Keratinocyte (primary cell): ENCODE results near the gene EPHB1. TPM values are rescaled to one million over a fixed set of nuclear protein-coding genes. Genes with fewer than 3 reads are reported as not detected.

Experiments used
- DNase-seq: peaks from one replicate; pipeline ENCODE4 v3.0.0-alpha.2; 2011; ENCODE audit warnings: low read depth, missing footprints, low spot score
- FAIRE-seq: peaks from 2 replicates; lab custom pipeline; 2011; peaks lifted over from hg19 to GRCh38; lab: Jason Lieb, UNC
- H2AFZ ChIP-seq: 2 replicates; pipeline ENCODE4 v1.6.0; 2012; ENCODE audit warnings: low read length, control low read depth, inconsistent platforms; ENCODE audit not compliant: control insufficient read depth
- H3K27ac ChIP-seq: 2 replicates; pipeline ENCODE4 v1.5.1; 2011; ENCODE audit warnings: low read length; ENCODE audit not compliant: control insufficient read depth, insufficient read depth
- H3K27me3 ChIP-seq: 3 replicates; pipeline ENCODE4 v1.6.0; 2011; ENCODE audit warnings: low read length; ENCODE audit not compliant: control insufficient read depth, insufficient read depth; ENCODE audit errors: extremely low read depth
- H3K36me3 ChIP-seq, 2 experiments: 2 replicates in 1 of 2; 3 replicates in 1 of 2; pipeline ENCODE4 v1.5.1; 2011; ENCODE audit warnings: low read length in 2 of 2, mild to moderate bottlenecking in 1 of 2; ENCODE audit not compliant: control insufficient read depth in 2 of 2, insufficient read depth in 2 of 2; ENCODE audit errors: extremely low read depth in 1 of 2
- H3K4me1 ChIP-seq: 3 replicates; pipeline ENCODE4 v1.5.1; 2011; ENCODE audit warnings: low read length; ENCODE audit not compliant: control insufficient read depth, insufficient read depth; ENCODE audit errors: extremely low read depth
- H3K4me2 ChIP-seq: 3 replicates; pipeline ENCODE4 v1.6.0; 2011; ENCODE audit warnings: low read depth, low read length; ENCODE audit not compliant: control insufficient read depth, insufficient read depth; ENCODE audit errors: extremely low read depth
- H3K4me3 ChIP-seq, 3 experiments: fragments of 200-600 bp in 1 of 3; sonication (generic) in 1 of 3; 2 replicates in 2 of 3; 3 replicates in 1 of 3; pipeline ENCODE4 v1.5.1; 2011 to 2016; ENCODE audit warnings: low read length in 3 of 3, mild to moderate bottlenecking in 3 of 3, control low read depth in 2 of 3, inconsistent platforms in 1 of 3, low read depth in 1 of 3, mixed read lengths in 1 of 3, mixed run types in 1 of 3, moderate library complexity in 1 of 3; ENCODE audit not compliant: control insufficient read depth in 2 of 3, insufficient read depth in 2 of 3; ENCODE audit errors: extremely low read depth in 1 of 3
- H3K79me2 ChIP-seq: 2 replicates; pipeline ENCODE4 v1.6.0; 2012; ENCODE audit warnings: low read length; ENCODE audit not compliant: control insufficient read depth, insufficient read depth
- H3K9ac ChIP-seq: 3 replicates; pipeline ENCODE4 v1.6.0; 2011; ENCODE audit warnings: low read length; ENCODE audit not compliant: control insufficient read depth, insufficient read depth; ENCODE audit errors: extremely low read depth
- H3K9me1 ChIP-seq: 3 replicates; pipeline ENCODE4 v1.6.0; 2011; ENCODE audit warnings: low read length; ENCODE audit not compliant: control insufficient read depth, insufficient read depth; ENCODE audit errors: extremely low read depth
- H3K9me3 ChIP-seq: 2 replicates; pipeline ENCODE4 v1.5.1; 2012; ENCODE audit warnings: low read depth, low read length; ENCODE audit not compliant: control insufficient read depth
- H4K20me1 ChIP-seq: 3 replicates; pipeline ENCODE4 v1.6.0; 2011; ENCODE audit warnings: low read length; ENCODE audit not compliant: control insufficient read depth, insufficient read depth; ENCODE audit errors: extremely low read depth
- CTCF ChIP-seq, 3 experiments: IDR thresholded peaks in 1 of 3; conservative IDR thresholded peaks in 1 of 3; optimal IDR thresholded peaks in 1 of 3; 2 replicates in 2 of 3; 3 replicates in 1 of 3; pipeline versions ENCODE3 to v1.5.1; 2011; ENCODE audit warnings: low read length in 3 of 3, mild to moderate bottlenecking in 3 of 3, moderate library complexity in 2 of 3, control low read depth in 1 of 3, inconsistent platforms in 1 of 3; ENCODE audit not compliant: insufficient read depth in 2 of 3; ENCODE audit errors: extremely low read depth in 1 of 3
- EZH2 ChIP-seq: IDR thresholded peaks from one replicate; pipeline ENCODE4 v1.6.1; 2012; ENCODE audit warnings: inconsistent platforms, mild to moderate bottlenecking, low read length, moderate library complexity
- dilution Hi-C: fragments of 300-500 bp; cut with MboI; formaldehyde crosslinking; loops from one replicate; pipeline ENCODE4 v1.7.0; 2020; ENCODE audit warnings: low sequenced_read_pairs; ENCODE audit not compliant: extremely low pct_ligation_motif_present
- polyA plus RNA-seq, 5 experiments: library from polyadenylated mRNA; depleted of rRNA in 3 of 5; stranded (reverse) in 3 of 5; stranded (forward) in 1 of 5; unstranded in 1 of 5; fragments of >200 nt; gene quantifications; 1 replicate in 1 of 5; 2 replicates in 3 of 5; 3 replicates in 1 of 5; pipeline versions ENCODE4 v1.2.1 to v1.2.3, GENCODE V29; 2011 to 2012; ENCODE audit warnings: missing spikeins in 2 of 5, low read depth in 1 of 5, low replicate concordance in 1 of 5

EPHB1 gene
- polyA plus RNA-seq, 1 donor (not counting 4 experiments of a cell fraction or from before 2014, with no cell fraction given): 0.01 TPM

DNA sequence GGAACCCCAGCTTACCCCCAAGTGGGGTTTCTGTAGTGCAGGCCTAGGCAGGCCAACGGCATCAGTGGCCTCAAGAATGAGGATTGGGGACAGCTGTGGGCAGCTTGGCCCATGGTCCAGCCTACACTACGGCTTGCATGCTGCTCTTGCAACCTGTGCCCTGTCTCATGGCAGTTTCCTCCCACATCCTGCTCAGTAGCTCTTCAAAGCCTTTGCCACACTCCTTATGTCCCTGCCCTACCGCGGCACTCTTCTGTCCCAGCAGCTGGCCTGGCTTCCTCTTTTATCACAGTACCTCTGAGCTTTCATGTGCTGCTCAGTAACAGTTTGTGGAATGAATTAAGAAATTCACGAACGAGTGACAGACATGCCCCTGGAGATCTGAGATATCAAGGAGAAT, 431.0 kb downstream of the EPHB1 start:
- dilution Hi-C loops: no loop called here
- no peak for FAIRE-seq

GRCh38 chr3:135228201-135228600, 433.1 kb downstream of the EPHB1 start:
- Histone ChIP-seq H3K9me1 (no peaks in the 10 kb centered on the region), H4K20me1 (no peaks in the 10 kb centered on the region), H3K4me3 (no peak overlapping the region), H2AFZ (no peak overlapping the region), H3K36me3 (no peaks in the 10 kb centered on the region), H3K4me1 (no peaks in the 10 kb centered on the region), H3K27me3 (no peaks in the 10 kb centered on the region), H3K27ac (no peak overlapping the region), H3K9ac (no peak overlapping the region), H3K4me2 (no peak overlapping the region), H3K79me2 (no peaks in the 10 kb centered on the region), H3K9me3 (no peaks in the 10 kb centered on the region)
- DNase-seq (no peak), FAIRE-seq (no peak)
- TF ChIP-seq EZH2 (no peak), CTCF (optimal IDR thresholded peaks at IDR 0.05 in 1 of 3, IDR thresholded peaks at IDR 0.05 in 1 of 3, conservative IDR thresholded peaks at IDR 0.05 in 1 of 3; ENCODE audit: extremely low read depth in 1 of 3, insufficient read depth in 2 of 3, low read length in 3 of 3) (no peak)
- dilution Hi-C loops: no loop called here

More for the DNA sequence above, 431.0 kb downstream of the EPHB1 start:
- no peak for DNase-seq
- no peak for TF ChIP-seq CTCF (optimal IDR thresholded peaks at IDR 0.05 in 1 of 3, IDR thresholded peaks at IDR 0.05 in 1 of 3, conservative IDR thresholded peaks at IDR 0.05 in 1 of 3; ENCODE audit: extremely low read depth in 1 of 3, insufficient read depth in 2 of 3, low read length in 3 of 3)
- H3K4me2 ChIP-seq: no peak overlapping the region
- H3K9me3 ChIP-seq: no peaks in the 10 kb centered on the region
- no peaks in the 10 kb centered on the region for H3K4me1 ChIP-seq
- no peak overlapping the region for H3K4me3 ChIP-seq
- H3K36me3 ChIP-seq: no peaks in the 10 kb centered on the region
- H3K27me3 ChIP-seq: no peaks in the 10 kb centered on the region
- no peaks in the 10 kb centered on the region for H3K9me1 ChIP-seq
- no peak overlapping the region for H3K27ac ChIP-seq
- no peaks in the 10 kb centered on the region for H4K20me1 ChIP-seq
- no peak overlapping the region for H3K9ac ChIP-seq
- H3K79me2 ChIP-seq: no peaks in the 10 kb centered on the region
- H2AFZ ChIP-seq: no peak overlapping the region
